ENCODE data around the gene HTR6.
"Not testable (repeated sequence)": the region's sequence is repeated elsewhere in the genome, so short reads cannot be mapped to it uniquely, and the experiment has no call there.

Gene HTR6

DNA sequence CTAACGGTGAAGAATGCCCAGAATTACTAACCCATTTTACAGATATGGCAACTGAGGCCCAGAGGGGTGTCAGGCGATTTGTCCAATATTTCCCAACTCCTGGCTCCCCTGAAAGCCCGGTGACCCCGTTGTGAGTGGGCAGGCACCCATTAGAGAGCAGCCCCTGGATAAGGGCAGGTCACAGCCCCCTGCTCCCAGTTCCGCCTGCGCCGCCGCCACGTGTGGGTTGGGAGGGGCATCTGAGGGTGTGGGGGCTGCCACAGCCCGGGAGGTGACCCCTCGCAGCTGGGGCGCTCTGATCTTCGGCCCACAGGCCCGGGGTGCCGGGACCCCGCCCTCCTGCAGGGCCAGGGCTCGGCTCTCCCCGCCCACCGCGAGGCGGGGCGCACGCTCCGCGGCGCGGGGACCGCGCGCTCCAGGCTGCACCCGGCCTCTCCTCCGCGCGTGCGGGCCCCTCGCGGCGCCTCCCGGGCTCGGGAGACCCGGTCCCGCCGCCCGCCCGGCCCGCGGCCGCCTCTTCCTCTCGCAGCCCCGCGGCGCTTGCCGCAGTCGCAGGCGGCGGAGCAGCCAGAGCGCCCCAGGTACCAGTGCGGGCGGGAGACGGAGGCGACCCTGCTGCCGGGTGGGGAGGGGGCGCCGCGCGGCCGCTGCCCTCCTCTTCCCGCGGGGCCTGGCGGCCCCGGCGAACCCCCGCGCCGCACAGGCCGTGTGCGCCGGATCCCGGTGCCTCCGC lies at the start of gene HTR6:
TSS of gene HTR6 (plus strand) at position 423 of the 733 bp plus-strand sequence. CDS start 879 bp downstream, outside the sequence.
- no peak for DNase-seq (ENCODE audit: extremely low read depth in 1 of 2, low read depth in 1 of 2)

DNA sequence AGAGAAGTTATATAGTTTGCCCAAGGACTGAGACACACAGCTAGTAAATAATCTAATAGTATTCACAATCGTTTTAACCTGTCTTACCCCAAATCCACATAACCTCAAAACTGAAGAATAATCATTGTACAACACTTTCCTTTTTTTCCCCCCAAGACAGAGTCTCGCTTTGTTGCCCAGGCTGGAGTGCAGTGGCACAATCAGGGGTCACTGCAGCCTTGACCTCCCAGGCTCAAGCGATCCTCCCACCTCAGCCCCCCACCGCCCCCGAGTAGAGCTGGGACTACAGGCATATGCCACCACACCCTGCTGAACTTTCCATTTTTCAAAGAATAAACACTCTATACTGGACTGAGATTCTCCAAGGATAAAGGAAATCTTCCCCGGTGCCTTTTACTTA lies 49.2 kb upstream of the HTR6 start:
- DNase-seq (ENCODE audit: extremely low read depth in 1 of 2, low read depth in 1 of 2), result no peak

DNA sequence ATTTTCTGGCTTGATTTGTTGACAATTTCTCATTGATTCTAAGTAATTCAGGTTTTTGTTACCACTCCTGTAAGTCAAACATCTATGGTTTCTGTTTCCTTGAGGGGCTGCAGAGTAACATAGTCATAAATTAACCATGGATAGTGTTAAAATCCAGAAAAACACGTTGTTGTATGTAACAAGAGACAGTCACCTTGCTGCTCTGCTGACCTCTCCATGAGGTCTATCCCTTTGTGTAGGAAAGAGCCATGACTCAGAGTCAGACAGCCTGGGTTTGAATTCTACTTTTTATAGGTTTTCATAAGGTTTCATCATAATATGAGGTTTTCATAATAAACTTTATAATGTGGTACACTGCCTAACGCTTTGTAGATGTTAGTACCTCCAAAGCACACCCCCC lies 48.2 kb upstream of the HTR6 start:
- no peak for DNase-seq (ENCODE audit: extremely low read depth in 1 of 2, low read depth in 1 of 2)

DNA sequence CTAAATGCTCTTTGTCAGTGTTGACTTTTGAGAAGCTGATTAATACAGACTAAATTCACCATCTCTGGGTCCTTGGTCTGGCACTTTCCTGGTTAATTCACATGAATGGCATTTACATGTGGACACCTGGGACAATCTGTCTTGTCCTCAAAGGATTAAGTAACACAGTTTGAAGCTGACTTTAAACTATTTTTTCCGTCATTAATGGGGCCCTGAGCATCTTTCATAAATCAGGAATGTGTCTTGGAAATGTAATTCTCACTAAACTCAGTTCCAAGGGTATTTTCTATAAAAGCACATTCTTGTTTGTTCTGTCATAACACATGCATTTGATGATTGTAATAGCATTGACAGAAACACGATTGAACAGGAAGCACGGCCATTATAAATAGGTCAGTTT lies 47.3 kb upstream of the HTR6 start:
- no peak for DNase-seq (ENCODE audit: extremely low read depth in 1 of 2, low read depth in 1 of 2)

DNA sequence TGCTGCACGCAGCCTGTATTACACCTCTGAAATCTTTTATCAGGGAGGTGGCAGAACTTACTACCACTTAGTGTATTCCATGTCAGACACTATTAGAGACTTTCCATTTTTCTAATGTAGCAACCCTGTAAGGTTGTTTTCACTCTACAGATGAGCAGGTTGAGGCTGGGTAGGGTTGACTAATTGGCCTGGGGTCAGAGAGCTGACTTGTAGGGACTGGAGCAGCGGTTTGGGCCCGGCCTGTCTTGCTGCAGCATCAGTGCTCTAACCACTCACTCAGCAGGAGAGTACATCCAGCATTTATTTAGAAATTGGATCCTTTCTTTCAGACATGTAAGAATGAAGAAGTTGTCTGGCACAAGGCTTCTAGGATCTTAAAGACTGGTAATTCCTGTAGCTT lies 46.2 kb upstream of the HTR6 start:
- no peak for DNase-seq (ENCODE audit: extremely low read depth in 1 of 2, low read depth in 1 of 2)

DNA sequence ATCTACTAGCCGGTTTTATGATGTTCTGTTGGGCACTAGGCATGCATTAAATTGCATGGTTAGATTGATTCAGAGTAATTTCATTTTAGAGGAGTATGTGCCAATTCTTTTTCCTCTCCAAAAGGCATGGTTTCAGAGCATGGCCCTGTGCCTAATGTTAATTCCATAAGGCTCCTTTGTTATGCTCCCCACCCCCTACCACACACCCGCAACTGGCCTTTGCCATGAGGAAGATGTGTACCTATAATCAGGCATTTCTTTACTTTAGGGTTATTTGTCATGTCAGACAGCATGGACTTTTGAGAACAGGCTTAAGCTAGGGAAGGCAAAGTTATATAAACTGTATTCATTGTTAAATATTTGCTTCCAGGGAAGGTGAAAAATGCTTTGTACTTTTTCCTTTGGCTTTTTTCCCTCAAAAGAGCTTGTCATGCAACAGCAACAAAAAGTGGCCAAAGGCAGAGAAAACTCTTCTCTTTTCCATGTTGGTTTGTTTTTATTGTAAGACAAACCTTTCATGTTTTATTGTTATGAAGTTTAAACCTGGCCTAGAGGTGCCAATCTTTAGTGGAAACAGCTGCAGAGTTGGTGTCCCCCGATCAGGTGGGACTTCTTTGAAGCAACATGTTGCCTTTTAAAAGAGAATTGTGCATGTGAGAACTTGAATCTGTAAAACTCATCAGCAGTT lies 44.8 kb upstream of the HTR6 start:
- DNase-seq (ENCODE audit: extremely low read depth in 1 of 2, low read depth in 1 of 2), result no peak

DNA sequence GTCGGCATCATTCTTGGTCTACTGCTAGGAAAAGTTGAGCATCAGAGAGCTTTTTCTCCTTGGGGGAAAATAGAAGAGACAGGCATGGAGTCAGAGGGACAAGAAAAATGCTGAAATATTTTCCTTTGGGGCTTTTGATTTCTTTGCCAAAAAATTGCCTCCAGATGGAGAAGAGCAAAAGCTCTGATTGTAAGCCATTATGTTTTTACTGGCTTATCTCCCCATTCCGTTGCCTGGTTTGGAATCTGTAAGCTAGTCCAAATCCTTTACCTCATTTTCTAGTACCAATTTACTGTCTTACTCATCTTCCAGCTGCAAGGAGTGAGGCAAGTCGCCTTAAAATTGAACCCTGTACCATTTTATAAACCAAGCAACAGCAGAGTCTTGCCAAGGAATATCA lies 43.9 kb upstream of the HTR6 start:
- no peak for DNase-seq (ENCODE audit: extremely low read depth in 1 of 2, low read depth in 1 of 2)

DNA sequence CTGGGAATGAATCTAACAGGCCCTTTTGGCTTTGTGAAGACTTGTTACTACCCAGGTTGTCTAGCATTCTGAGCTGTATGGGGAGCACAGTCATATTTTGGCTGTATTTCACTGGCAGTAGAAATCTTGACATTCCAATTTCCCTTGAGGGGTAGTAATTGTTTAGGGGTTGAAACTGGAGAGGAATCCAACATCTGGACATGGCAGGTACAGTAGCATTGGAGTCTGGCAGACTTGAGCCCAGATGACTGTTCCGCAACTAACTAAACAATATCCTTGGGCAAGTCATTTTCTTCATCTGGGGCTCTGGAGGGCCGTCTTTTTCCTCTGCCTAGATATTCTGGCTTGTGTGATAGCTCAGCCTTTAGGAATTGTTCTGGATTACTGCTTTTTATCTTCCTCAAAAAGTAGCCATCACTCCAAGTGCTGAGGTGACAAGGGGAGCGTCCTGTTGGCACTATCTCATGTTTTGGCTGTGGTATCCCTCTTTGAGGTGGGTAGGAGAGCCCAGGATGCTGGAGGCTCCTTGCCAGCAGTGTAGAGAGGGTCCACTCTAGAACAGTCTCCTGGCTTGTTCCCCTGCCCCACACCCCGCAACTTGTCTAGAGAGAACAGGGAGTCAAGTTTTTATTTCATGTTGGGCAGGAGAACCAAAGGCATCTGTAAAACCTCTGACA lies 43.3 kb upstream of the HTR6 start:
- no peak for DNase-seq (ENCODE audit: extremely low read depth in 1 of 2, low read depth in 1 of 2)

DNA sequence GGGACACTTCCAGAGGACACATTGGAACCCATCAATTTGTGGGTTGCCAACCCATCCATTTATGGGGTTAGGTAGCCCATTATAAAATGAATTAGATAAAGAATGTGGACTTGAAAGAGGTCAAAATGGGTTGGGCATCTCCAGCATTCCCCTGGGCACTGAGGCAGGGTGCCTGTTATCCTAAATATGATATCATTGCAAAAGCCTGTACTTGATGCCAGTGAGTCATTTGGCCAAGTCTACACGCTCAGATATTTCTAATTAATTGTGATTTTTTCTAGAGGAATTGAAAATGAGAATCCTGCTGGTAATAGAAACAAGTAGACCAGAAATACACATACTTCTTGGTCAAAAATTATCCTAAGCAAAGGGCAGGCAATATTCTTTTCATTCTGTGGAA lies 42.5 kb upstream of the HTR6 start:
- no peak for DNase-seq (ENCODE audit: extremely low read depth in 1 of 2, low read depth in 1 of 2)

DNA sequence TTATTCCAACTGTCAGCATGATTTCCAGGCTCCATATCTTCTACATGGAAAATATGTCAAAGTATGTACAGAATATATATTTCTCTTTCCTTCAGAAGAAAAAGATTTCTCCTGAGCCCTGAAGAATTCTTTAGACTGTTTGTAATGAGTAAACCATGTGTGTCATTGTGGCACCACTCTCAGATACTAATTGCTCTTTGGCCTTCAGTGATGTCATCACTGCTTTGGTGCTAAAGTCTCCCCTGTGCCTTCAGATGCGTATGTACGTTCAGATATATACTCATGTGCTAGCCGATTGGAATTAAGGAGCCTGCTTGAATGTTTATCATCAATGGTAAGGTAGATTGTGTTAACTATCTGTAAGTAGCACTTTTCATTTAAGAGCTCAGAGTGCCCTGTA lies 41.2 kb upstream of the HTR6 start:
- no peak for DNase-seq (ENCODE audit: extremely low read depth in 1 of 2, low read depth in 1 of 2)

DNA sequence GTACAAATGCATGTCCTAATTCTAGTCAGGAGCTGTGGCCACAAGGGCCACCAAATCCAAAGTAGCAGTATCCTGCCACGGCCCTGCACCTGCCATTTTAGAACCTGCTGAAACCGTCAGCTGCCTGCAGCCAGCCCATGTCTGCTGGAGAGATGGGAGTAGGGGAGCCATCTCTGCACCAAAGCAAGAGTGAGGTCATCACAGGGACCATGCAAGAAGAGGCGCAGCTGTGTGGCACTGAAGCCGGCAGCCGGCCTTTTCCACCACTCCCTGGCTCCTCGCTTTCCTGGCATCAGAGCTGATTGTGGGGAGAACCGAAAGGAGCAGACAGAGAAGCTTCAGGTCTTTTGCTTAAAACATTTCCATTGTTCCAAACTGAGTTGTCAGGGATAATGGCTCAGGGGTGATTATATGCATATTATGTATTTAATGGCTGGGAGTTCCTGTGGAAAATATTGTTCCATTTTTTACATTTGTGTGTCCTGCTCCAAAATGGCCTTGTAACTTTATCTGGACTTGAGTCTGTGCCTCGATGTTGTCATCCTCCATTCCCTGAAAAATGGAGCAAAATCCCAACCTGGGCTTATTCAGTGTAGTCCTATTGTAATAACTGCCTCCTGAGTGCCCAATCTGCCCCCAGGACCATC lies 39.3 kb upstream of the HTR6 start:
- DNase-seq (ENCODE audit: extremely low read depth in 1 of 2, low read depth in 1 of 2), result no peak

DNA sequence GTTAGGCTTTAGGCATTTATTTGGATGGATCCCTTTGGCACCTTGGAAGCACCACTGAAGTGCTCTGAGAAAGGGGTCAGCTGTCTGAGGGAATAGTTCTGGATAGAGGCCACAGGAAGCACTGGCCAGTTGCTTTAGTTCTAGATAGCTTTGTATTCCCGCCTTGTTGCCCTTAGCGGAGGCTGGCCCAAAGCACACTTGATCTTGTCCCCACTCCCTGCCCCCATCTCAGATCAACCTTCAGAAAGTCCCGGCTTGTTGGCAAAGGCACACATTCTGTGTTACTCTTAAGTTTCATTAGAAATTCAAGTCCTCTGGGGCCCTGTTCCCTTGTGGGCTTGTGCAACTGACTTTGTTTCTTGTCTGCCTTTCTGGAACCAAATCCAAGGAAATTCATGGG lies 35.8 kb upstream of the HTR6 start:
- DNase-seq (ENCODE audit: extremely low read depth in 1 of 2, low read depth in 1 of 2), result no peak

DNA sequence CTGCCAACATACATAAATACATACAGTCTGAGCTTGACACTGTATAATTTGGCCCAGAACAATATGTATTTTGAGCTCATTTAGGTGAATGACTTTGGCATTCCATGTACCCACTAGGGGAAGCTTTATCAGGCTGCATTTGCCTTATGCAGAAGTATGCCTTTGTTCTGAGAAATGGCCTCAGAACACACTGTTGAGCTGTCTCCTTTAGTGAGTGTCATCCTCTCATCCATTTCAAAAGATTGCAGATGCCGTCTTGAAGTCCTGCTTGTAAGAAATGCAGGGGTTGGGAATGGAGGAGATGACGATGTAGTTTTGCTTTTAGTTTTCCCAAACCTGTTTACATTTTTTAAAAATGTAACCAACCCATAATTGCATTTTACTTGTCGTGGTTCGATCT lies 35.3 kb upstream of the HTR6 start:
- no peak for DNase-seq (ENCODE audit: extremely low read depth in 1 of 2, low read depth in 1 of 2)

DNA sequence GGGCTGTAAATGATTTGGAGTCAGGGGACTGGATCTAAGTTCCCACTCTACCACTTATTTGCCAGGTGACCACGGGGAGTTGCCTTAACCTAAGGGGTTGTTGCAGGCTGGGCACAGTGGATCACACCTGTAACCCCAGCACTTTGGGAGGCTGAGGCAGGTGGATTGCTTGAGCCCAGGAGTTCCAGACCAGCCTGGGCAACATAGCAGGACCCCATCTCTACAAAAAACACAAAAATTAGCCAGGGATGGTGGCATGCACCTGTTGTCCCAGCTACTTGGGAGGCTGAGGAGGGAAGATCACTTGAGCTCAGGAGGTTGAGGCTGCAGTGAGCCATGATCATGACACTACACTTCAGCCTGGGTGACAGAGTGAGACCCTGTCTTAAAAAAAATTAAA lies 34.5 kb upstream of the HTR6 start:
- not testable (repeated sequence) for DNase-seq (ENCODE audit: extremely low read depth in 1 of 2, low read depth in 1 of 2)

DNA sequence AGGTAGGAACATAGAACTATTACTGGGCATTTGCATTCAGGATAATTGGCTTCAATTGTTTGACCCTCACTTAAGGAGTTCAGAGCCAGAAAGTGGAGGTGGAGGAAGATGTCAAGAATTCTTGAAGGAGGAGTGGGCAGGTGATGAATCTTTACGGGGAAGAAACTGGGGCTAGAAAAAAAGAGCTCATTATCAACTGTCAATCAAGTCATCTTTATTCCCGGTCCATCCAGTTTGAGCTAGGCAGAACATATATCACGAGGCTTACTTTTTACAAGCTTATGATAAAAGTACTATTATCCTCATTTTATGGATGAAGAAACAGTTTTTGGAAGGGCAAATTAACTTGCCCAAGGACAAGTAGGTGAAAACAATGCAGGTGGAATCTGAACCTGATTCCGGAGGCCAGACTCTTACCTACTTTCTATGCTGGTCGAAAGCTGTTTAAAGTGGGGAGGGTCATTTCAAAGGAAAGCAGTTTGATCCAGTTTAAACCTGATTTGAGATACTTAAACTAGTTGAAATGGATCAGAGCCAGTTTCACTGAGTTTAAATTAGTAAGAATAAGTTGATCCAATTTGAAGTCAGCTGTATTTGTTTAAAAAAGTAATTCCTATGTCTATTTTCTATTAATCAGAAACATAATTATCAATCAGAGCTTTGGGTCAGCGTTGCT lies 33.8 kb upstream of the HTR6 start:
- DNase-seq (ENCODE audit: extremely low read depth in 1 of 2, low read depth in 1 of 2), result no peak

DNA sequence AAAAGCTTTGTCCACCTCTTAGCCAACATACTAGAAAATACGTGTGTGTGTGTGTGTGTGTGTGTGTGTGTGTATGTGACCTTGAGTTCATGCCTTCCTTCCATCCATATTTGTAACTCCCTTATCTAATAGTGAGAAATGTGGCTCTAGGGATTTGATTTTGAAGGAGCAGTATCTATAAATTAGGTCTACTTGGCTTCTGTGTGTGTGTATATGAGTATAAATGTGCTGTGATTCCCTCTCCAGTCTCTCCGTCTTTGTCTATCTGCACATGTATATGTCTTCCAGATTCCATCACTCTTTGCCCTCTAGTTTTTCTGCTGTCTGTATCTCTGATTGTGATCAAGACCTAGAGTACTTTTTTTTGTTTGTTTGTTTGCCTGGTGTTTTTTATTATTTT lies 32.5 kb upstream of the HTR6 start:
- no peak for DNase-seq (ENCODE audit: extremely low read depth in 1 of 2, low read depth in 1 of 2)

DNA sequence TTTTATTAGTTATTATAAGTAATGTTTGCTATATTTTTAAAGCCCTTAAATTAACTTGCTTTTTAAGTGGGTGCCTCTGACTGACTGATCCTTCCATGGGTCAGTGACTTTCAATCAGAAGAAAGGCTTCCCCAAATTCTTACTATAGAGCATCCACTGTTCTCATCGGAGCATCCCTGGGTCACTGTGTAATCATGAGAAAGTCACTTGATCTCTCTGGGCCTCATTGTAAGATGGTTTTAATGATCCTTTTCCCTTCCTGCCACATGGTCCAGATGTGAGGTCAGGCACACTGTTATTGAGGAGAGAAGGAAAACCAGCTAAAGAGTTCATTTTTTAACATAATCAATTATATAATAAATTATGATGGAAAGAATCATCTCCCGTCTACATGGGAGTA lies 31.6 kb upstream of the HTR6 start:
- no peak for DNase-seq (ENCODE audit: extremely low read depth in 1 of 2, low read depth in 1 of 2)

DNA sequence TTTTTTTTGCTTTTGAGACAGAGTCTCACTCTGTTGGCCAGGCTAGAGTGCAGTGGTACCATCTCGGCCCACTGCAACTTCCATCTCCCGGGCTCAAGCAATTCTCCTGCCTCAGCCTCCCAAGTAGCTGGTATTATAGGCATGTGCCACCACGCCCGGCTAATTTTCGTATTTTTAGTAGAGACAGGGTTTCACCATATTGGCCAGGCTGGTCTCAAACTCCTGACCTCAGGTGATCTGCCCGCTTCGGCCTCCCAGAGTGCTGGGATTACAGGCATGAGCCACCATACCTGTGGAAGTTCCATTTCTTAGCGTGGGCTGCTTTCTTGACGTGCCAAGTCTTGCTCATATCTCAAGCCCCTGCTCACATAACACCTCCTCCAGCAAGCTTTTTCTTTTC lies 29.6 kb upstream of the HTR6 start:
- DNase-seq (ENCODE audit: extremely low read depth in 1 of 2, low read depth in 1 of 2), result not testable (repeated sequence)

DNA sequence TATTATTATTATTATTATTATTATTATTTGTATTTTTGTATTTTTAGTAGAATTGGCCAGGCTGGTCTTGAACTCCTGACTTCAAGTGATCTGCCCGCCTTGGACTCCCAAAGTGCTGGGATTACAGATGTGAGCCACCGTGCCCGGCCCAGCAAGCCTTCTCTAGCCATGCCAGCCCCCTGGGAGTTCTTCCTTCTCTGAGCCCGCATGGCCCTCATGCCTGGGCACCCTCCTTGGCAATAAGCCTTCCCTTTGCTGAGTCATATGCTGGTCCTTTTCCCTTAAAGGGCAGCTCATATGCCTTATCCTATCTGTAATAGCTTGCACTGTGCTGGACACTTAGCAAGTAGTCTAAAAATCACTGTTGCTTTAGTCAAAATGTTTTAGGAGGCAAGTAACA lies 29.0 kb upstream of the HTR6 start:
- no peak for DNase-seq (ENCODE audit: extremely low read depth in 1 of 2, low read depth in 1 of 2)

DNA sequence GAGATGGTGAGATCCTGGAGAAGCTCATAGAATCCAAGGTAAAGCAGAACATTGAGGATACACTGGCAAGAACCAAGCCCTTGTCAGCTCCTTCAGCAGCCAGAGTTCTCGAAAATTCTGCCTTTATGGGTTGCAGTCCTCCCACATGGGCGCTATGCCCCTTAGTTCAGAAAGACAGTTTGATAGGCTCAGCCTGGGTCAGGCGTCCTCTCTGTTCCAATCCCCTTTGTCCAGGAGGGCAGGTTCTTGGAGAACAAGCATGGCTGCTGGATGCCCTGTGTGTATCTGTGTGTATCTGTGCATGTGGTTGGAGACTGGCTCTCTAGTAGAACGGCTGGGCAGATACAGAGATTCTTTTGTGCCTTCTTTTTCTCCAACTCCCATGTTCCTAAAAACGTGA lies 28.6 kb upstream of the HTR6 start:
- DNase-seq (ENCODE audit: extremely low read depth in 1 of 2, low read depth in 1 of 2), result no peak

DNA sequence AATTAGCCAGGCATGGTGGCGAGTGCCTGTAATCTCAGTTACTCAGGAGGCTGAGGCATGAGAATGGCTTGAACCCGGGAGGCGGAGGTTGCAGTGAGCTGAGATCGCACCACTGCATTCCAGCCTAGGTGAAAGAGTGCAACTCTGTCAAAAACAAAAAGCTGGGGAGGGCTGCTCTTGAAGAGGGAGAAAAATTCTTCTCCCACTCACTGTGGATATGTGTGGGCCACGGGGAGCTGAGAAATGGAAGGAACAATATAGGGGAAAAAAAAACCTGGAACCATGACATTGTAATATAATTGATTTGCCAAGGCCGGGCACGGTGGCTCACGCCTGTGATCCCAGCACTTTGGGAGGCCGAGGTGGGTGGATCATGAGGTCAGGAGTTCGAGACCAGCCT lies 27.9 kb upstream of the HTR6 start:
- DNase-seq (ENCODE audit: extremely low read depth in 1 of 2, low read depth in 1 of 2), result not testable (repeated sequence)

Measured in activated CD8-positive, alpha-beta memory T cell treated with anti-CD3 and anti-CD28 coated beads for 1 hour (primary cell).